Uterus (tissue), 2 donors: Measurements from ENCODE around the gene KCNH2.

Experiments
- POLR2A ChIP-seq, 2 donors: fragments of 450-650 bp; IDR thresholded peaks; one replicate each; pipeline ENCODE4 v1.6.1; 2016; ENCODE audit warnings: antibody characterized with exemption in 2 of 2, mild to moderate bottlenecking in 1 of 2, moderate library complexity in 1 of 2
- TF ChIP-seq, protein P1 (sequence below), 4 experiments: fragments of 200-600 bp in 2 of 4; fragments of 450-650 bp in 2 of 4; sonication (generic) in 2 of 4; IDR thresholded peaks; one replicate each; pipeline ENCODE4 v1.5.1; 2016 to 2019; ENCODE audit warnings: antibody characterized with exemption in 4 of 4, mild to moderate bottlenecking in 2 of 4, moderate library complexity in 1 of 4

DNA sequence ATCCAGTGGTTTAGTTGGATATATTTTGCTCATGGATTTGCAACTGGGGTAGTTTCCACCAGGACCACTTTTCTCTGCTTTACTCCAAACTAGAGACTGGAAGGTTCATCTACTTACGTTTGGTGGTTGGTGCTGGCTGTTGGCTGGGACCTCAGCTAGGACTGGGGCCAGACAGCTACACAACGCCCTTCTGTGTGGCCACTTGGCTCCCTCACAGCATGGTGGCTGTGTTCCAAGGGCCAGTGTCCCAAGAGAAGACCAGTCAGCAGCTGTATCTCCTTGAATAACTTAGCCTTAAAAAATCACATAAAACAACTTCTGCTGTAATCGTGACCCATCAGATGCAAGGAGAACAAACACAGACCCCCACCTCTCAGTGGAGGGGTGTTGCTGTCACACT, 4.2 kb upstream of the KCNH2 start:
- no peak for TF ChIP-seq POLR2A (IDR thresholded peaks at IDR 0.05)
- TF ChIP-seq, protein P1, sequence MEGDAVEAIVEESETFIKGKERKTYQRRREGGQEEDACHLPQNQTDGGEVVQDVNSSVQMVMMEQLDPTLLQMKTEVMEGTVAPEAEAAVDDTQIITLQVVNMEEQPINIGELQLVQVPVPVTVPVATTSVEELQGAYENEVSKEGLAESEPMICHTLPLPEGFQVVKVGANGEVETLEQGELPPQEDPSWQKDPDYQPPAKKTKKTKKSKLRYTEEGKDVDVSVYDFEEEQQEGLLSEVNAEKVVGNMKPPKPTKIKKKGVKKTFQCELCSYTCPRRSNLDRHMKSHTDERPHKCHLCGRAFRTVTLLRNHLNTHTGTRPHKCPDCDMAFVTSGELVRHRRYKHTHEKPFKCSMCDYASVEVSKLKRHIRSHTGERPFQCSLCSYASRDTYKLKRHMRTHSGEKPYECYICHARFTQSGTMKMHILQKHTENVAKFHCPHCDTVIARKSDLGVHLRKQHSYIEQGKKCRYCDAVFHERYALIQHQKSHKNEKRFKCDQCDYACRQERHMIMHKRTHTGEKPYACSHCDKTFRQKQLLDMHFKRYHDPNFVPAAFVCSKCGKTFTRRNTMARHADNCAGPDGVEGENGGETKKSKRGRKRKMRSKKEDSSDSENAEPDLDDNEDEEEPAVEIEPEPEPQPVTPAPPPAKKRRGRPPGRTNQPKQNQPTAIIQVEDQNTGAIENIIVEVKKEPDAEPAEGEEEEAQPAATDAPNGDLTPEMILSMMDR (IDR thresholded peaks at IDR 0.05), result no peak
